GM10266 (cell line): ENCODE measurements around the gene RASGRP4.
A peak's percentile ranks its signal among the peaks of the same experiment; 100 is the strongest.
"Not testable (repeated sequence)": the region's sequence is repeated elsewhere in the genome, so short reads cannot be mapped to it uniquely, and the experiment has no call there.

ENCODE experiments used
- DNase-seq: peaks from one replicate; pipeline ENCODE4 v3.0.0; 2012; ENCODE audit errors: extremely low spot score
- TF ChIP-seq, protein P1 (sequence below): IDR thresholded peaks from 2 replicates; pipeline ENCODE4 v1.5.1; 2012; ENCODE audit warnings: mild to moderate bottlenecking, low read depth; ENCODE audit not compliant: control insufficient read depth, insufficient read depth; ENCODE audit errors: missing control alignments

RASGRP4 gene

DNA sequence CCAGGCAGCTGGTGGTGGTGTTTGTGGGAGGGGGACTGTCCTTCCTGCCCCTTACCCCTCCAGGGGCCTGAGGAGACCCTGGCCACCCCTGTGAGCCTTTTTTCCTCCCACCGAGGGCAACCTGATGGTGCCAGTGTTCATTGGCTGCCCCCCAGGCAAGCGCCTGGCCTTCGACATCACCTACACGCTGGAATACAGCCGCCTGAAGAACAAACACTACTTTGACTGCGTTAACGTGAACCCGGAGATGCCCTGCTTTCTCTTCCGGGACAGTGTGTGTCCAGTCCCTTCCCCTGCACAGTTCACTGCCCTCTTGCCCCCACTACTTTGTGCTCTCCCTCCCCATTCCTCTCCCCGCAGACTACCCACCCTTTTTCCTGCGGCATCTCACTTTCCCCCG is 59.0 kb downstream of the RASGRP4 start:
- DNase-seq: no peak
- TF ChIP-seq, protein P1, sequence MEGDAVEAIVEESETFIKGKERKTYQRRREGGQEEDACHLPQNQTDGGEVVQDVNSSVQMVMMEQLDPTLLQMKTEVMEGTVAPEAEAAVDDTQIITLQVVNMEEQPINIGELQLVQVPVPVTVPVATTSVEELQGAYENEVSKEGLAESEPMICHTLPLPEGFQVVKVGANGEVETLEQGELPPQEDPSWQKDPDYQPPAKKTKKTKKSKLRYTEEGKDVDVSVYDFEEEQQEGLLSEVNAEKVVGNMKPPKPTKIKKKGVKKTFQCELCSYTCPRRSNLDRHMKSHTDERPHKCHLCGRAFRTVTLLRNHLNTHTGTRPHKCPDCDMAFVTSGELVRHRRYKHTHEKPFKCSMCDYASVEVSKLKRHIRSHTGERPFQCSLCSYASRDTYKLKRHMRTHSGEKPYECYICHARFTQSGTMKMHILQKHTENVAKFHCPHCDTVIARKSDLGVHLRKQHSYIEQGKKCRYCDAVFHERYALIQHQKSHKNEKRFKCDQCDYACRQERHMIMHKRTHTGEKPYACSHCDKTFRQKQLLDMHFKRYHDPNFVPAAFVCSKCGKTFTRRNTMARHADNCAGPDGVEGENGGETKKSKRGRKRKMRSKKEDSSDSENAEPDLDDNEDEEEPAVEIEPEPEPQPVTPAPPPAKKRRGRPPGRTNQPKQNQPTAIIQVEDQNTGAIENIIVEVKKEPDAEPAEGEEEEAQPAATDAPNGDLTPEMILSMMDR: no peak

DNA sequence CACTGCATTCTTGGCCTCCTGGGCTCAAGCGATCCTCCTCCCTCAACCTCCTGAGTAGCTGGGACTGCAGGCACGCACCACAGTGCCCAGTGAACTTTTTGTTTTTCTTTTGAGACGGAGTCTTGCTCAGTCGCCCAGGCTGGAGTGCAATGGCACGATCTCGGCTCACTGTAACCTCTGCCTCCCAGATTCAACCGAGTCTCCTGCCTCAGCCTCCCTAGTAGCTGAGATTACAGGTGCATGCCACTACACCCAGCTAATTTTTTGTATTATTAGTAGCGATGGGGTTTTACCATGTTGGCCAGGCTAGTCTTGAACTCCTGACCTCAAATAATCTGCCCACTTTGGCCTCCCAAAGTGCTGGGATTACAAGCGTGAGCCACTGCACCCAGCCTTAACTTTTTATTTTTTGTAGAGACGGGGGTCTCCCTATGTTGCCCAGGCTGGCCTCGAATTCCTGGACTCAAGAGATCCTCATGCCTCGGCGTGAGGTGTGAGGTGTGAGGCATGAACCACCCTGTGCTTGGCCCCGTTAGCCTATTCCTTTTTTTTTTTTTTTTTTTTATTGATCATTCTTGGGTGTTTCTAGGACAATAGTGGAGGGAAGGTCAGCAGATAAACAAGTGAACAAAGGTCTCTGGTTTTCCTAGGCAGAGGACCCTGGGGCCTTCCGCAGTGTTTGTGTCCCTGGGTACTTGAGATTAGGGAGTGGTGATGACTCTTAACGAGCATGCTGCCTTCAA is 62.9 kb downstream of the RASGRP4 start:
- not testable (repeated sequence) for DNase-seq

DNA sequence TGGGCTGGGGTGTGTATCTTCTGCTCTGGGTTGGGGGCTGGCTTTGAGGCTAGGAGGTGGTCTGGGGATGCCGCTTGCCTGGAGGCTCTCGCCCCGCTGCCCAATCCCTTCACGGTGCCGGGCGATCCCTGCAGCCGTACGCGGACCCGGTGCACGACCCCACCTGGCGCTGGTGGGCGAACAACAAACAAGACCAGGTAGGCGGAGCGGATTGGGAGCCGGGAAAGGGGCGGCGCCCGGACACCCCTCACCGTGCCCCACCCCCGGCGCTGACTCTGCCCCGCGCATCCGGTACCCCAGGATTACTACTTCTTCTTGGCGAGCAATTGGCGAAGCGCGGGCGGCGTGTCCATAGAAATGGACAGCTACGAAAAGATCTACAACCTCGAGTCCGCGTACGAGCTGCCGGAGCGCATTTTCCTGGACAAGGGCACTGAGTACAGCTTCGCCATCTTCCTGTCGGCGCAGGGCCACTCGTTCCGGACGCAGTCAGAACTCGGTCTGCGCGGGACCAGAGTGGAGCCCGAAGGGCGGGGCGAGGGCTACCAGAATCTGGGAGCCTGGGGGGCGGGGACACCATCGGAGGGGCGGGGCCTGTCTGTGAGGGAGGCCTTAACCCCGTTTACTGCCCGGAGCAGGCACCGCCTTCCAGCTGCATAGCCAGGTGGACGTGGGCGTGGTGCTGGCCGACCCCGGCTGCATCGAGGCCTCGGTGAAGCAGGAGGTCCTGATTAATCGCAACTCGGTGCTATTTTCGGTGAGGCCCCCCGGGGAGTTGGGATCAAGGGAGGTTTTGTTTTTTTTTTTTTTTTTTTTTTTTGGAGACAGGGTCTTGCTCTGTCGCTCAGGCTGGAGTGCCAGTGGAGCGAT is 63.7 kb downstream of the RASGRP4 start:
- peak; percentile 80 for DNase-seq
- TF ChIP-seq, protein P1: no peak

- TF ChIP-seq, protein P1: no peak
- peak; percentile 83 for DNase-seq
Observed at GRCh38 chr19:38361633-38362075, 64.4 kb downstream of the RASGRP4 start.

DNA sequence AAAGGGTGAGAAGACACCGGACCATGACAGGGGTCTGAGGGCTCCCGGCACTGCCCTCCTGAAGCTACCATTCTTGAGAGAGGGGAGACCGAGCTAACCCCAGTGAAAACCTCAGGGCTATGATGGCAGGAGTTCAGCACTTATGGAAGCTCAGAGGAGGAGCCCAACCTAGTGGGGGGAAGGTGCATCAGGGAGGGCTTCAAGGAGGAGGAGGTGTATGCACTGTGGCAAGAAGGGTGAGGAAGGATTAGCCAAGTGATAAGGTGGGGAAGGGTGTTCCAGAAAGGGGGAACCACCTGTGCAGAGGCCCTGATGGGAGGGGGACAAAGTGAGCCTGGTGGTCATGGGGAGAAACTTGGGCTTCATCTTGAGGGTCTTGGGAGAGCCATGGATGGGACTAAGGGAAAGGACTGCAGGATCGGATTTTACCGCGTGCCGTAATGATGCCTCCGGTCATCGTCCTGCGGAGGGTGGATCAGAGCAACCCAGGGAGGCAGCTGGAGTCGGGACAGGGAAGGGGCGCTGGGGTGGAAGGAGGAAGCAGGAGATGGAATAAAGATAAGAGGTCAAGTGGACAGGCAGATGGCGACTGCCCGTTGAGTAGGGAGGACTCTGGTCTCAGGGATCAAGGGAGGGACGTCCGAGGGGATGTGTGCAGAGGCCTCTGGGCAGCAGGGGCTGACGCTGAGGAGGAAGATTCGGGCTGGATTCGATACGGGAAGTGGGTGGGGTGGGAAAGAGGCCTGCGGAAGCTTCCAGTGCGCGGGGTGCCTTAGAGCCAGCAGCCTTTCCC is 65.0 kb downstream of the RASGRP4 start:
- TF ChIP-seq, protein P1: no peak
- DNase-seq: no peak

DNA sequence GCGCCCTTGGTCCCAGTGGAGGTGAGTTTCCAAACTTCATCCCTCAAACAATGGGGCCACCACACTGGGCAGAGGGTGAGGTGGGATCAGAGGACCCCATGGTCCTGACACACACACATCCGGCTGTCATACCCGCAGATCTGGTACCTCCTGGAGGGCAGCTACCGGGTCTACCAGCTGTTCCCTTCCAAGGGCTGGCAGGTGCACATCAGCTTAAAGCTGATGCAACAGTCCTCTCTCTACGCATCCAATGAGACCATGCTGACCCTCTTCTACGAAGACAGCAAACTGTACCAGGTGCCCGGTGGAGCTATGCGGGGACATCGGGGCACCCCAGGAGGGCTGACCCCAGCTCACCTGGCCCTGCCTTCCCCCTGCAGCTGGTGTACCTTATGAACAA is 65.7 kb downstream of the RASGRP4 start:
- DNase-seq: no peak
- TF ChIP-seq, protein P1: no peak

- TF ChIP-seq, protein P1: no peak
- no peak for DNase-seq
Observed at GRCh38 chr19:38359242-38360021, 66.6 kb downstream of the RASGRP4 start.
